Panc1 (cell line): ENCODE data around the gene FRMD4A.

Source experiments
- CTCF ChIP-seq: fragments of 450-650 bp; IDR thresholded peaks from 2 replicates; pipeline ENCODE4 v1.5.1; 2017; ENCODE audit warnings: mild to moderate bottlenecking
- POLR2AphosphoS5 ChIP-seq: IDR thresholded peaks from 2 replicates; pipeline ENCODE4 v1.6.1; 2012; ENCODE audit warnings: mild to moderate bottlenecking, low read depth, low read length, moderate library complexity
- REST ChIP-seq, 2 experiments: IDR thresholded peaks; 2 replicates each; pipeline ENCODE4 v1.6.1; 2011 to 2012; ENCODE audit warnings: low read depth in 2 of 2, control low read depth in 1 of 2, low read length in 1 of 2, mild to moderate bottlenecking in 1 of 2, moderate library complexity in 1 of 2; ENCODE audit not compliant: insufficient read depth in 1 of 2

DNA sequence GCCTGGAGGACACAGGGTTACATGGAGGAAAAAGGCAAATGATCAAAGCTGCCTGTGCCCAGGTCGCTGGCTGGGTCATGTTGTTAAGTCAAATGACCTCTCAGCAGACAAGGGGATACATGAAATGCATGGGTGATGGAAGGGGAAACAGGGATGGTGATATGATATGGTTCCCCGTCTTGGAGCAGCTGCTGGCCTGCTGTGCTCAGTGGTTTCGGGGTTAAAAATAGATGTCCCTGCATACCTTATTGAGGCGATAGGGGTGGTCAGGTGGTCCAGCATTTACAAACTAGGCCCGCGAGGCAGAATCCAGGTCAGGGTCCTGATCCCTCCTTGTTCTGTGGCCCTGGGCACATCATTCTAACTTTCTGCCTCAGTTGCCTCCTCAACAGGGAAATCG, 586.8 kb downstream of the FRMD4A start:
- TF ChIP-seq REST (IDR thresholded peaks at IDR 0.05; ENCODE audit: insufficient read depth in 1 of 2, low read depth in 2 of 2, low read length in 1 of 2) (no peak), CTCF (no peak), POLR2AphosphoS5 (no peak)
